ENCODE results near the gene PGF.

The PGF gene

GRCh38 chr14:74918380-74918779, 37.0 kb downstream of the PGF start:
- DNase-seq (ENCODE audit: low read depth in 2 of 2) = no peak
- H3K4me3 ChIP-seq (replicated peaks in 1 of 2; ENCODE audit: low read depth in 2 of 2, low read length in 2 of 2) = no peak overlapping the region
- TF ChIP-seq, protein P1, sequence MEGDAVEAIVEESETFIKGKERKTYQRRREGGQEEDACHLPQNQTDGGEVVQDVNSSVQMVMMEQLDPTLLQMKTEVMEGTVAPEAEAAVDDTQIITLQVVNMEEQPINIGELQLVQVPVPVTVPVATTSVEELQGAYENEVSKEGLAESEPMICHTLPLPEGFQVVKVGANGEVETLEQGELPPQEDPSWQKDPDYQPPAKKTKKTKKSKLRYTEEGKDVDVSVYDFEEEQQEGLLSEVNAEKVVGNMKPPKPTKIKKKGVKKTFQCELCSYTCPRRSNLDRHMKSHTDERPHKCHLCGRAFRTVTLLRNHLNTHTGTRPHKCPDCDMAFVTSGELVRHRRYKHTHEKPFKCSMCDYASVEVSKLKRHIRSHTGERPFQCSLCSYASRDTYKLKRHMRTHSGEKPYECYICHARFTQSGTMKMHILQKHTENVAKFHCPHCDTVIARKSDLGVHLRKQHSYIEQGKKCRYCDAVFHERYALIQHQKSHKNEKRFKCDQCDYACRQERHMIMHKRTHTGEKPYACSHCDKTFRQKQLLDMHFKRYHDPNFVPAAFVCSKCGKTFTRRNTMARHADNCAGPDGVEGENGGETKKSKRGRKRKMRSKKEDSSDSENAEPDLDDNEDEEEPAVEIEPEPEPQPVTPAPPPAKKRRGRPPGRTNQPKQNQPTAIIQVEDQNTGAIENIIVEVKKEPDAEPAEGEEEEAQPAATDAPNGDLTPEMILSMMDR (IDR thresholded peaks at IDR 0.05; ENCODE audit: low read depth, low read length) = no peak

- TF ChIP-seq, protein P1 (IDR thresholded peaks at IDR 0.05; ENCODE audit: low read depth, low read length) = no peak
- H3K4me3 ChIP-seq (replicated peaks in 1 of 2; ENCODE audit: low read depth in 2 of 2, low read length in 2 of 2) = no peak overlapping the region
- peak in 1 of 2 donors; percentile 71 for DNase-seq (ENCODE audit: low read depth in 2 of 2)
These were observed 37.7 kb downstream of the PGF start for GRCh38 chr14:74917646-74918081.

- TF ChIP-seq, protein P1 (IDR thresholded peaks at IDR 0.05; ENCODE audit: low read depth, low read length) = no peak
- no peak overlapping the region for H3K4me3 ChIP-seq (replicated peaks in 1 of 2; ENCODE audit: low read depth in 2 of 2, low read length in 2 of 2)
- DNase-seq (ENCODE audit: low read depth in 2 of 2) = no peak
These were observed 38.2 kb downstream of the PGF start for GRCh38 chr14:74917178-74917543.

DNA sequence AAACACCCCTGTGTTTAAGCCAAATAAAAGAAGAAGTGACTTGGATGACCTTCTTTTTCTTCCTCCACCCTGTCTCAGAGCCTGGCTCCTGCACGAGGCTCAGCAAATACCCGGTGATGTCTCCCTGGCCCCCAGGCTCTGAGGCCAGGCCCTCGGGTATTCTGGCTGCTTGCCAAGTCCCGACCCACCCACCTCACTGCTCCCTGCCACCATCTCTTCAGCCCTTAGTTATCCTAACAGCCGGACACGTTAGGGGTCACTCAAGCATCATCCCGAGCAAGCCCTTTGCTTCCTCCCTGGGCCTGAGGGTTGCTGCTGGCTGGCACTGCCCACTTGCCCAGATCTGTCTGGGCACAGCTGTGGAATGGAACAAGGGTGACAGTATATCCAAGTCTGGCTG, 39.6 kb downstream of the PGF start:
- H3K4me3 ChIP-seq (replicated peaks in 1 of 2; ENCODE audit: low read depth in 2 of 2, low read length in 2 of 2) = no peak overlapping the region
- TF ChIP-seq, protein P1 (IDR thresholded peaks at IDR 0.05; ENCODE audit: low read depth, low read length) = no peak
- no peak for DNase-seq (ENCODE audit: low read depth in 2 of 2)

DNA sequence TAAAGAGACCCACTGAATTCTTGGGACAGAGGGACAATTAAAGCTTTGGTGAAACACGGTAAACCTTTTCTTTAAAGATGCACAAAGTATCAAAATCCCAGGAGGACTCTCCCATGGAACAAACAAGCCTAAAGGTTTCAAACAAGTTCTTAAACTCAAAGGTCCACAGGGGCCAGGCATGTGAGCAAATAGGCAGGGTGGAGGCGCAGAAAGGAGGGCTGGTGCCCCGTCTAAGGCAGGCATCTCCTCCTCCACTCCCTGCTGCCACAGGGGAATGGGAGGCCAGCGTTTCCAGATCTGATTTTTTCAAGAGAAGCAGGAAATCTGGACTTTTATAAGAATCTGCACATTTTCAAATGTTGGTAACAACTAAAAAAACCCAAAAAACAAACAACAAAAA, 40.0 kb downstream of the PGF start:
- no peak for DNase-seq (ENCODE audit: low read depth in 2 of 2)
- no peak overlapping the region for H3K4me3 ChIP-seq (replicated peaks in 1 of 2; ENCODE audit: low read depth in 2 of 2, low read length in 2 of 2)
- TF ChIP-seq, protein P1 (IDR thresholded peaks at IDR 0.05; ENCODE audit: low read depth, low read length) = no peak

GRCh38 chr14:74913986-74914573, 41.3 kb downstream of the PGF start:
- DNase-seq (ENCODE audit: low read depth in 2 of 2) = peak; percentile 81 to 86

More at GRCh38 chr14:74913986-74914573, 41.3 kb downstream of the PGF start:
- TF ChIP-seq, protein P1 (IDR thresholded peaks at IDR 0.05; ENCODE audit: low read depth, low read length) = peak; percentile 92
- H3K4me3 ChIP-seq (replicated peaks in 1 of 2; ENCODE audit: low read depth in 2 of 2, low read length in 2 of 2) = no peak overlapping the region

Data from cardiac fibroblast (primary cell).